Kidney epithelial cell (primary cell): ENCODE measurements around the gene TRIP12. TPM values are rescaled to one million over a fixed set of nuclear protein-coding genes. Genes with fewer than 3 reads are reported as not detected.
A peak's percentile ranks its signal among the peaks of the same experiment; 100 is the strongest.
"Not testable (repeated sequence)": the region's sequence is repeated elsewhere in the genome, so short reads cannot be mapped to it uniquely, and the experiment has no call there.

Source experiments
- DNase-seq: peaks from one replicate; pipeline ENCODE4 v3.0.0-alpha.2; 2010; ENCODE audit warnings: low read depth
- H3K27me3 ChIP-seq: 2 replicates; pipeline ENCODE4 v1.6.0; 2011; ENCODE audit warnings: low read length; ENCODE audit not compliant: control insufficient read depth, insufficient read depth
- H3K36me3 ChIP-seq: 2 replicates; pipeline ENCODE4 v1.5.1; 2011; ENCODE audit warnings: low read length; ENCODE audit not compliant: control insufficient read depth, insufficient read depth
- H3K4me3 ChIP-seq: 2 replicates; pipeline ENCODE4 v1.5.1; 2011; ENCODE audit warnings: low read depth, mild to moderate bottlenecking, control low read depth, low read length
- CTCF ChIP-seq: IDR thresholded peaks from 2 replicates; pipeline ENCODE4 v1.5.1; 2011; ENCODE audit warnings: mild to moderate bottlenecking, moderate library complexity, low read length, control low read depth, inconsistent platforms; ENCODE audit not compliant: insufficient read depth, poor library complexity, severe bottlenecking
- total RNA-seq: library from RNA; depleted of rRNA; stranded (reverse); fragments of >200 nt; gene quantifications from 2 replicates; pipeline ENCODE4 v1.2.3, GENCODE V29; 2015

TRIP12 gene
- total RNA-seq, result 109 and 119 TPM in 2 replicates

GRCh38 chr2:229921892-229922448, at the start of gene TRIP12:
TRIP12 (minus strand) TSS chr2:229922009; CDS start chr2:229880079, 41,930 bp downstream.
- H3K27me3 ChIP-seq, result no peaks in the 10 kb centered on the region
- H3K4me3 ChIP-seq, result peak within 1 kb of the TSS; percentile 98
- H3K36me3 ChIP-seq, result no peaks in the 10 kb centered on the region
- DNase-seq, result peak; percentile 74
- no peak for TF ChIP-seq CTCF

- no peak for DNase-seq
- TF ChIP-seq CTCF, result no peak
- Histone ChIP-seq H3K36me3 (no peaks in the 10 kb centered on the region), H3K27me3 (no peaks in the 10 kb centered on the region), H3K4me3 (no peak overlapping the region)
Observed at GRCh38 chr2:229971298-229971790, 49.5 kb upstream of the TRIP12 start.

GRCh38 chr2:229970406-229970805, 48.6 kb upstream of the TRIP12 start:
- Histone ChIP-seq H3K36me3 (no peaks in the 10 kb centered on the region), H3K4me3 (no peak overlapping the region), H3K27me3 (no peaks in the 10 kb centered on the region)
- TF ChIP-seq CTCF, result no peak
- no peak for DNase-seq

GRCh38 chr2:229969921-229970320, 48.1 kb upstream of the TRIP12 start:
- Histone ChIP-seq H3K27me3 (no peaks in the 10 kb centered on the region), H3K36me3 (no peaks in the 10 kb centered on the region), H3K4me3 (no peak overlapping the region)
- no peak for DNase-seq
- TF ChIP-seq CTCF, result no peak

- H3K36me3 ChIP-seq, H3K27me3 ChIP-seq, H3K4me3 ChIP-seq, DNase-seq: not testable (repeated sequence)
Observed at GRCh38 chr2:229963596-229963995, 41.8 kb upstream of the TRIP12 start.

GRCh38 chr2:229956491-229956890, 34.7 kb upstream of the TRIP12 start:
- no peak for TF ChIP-seq CTCF
- Histone ChIP-seq H3K36me3 (no peaks in the 10 kb centered on the region), H3K27me3 (no peaks in the 10 kb centered on the region)

More at GRCh38 chr2:229956491-229956890, 34.7 kb upstream of the TRIP12 start:
- no peak overlapping the region for H3K4me3 ChIP-seq
- DNase-seq, result no peak
